KMS-11 (cell line): ENCODE measurements around the gene TMBIM1.

Source experiments
- H2AFZ ChIP-seq: fragments of 200-600 bp; sonication (generic); 2 replicates; pipeline ENCODE4 v1.6.1; 2016; ENCODE audit warnings: antibody characterized with exemption, mixed run types, low read depth
- H3K27ac ChIP-seq: fragments of 200-600 bp; sonication (generic); 2 replicates; pipeline ENCODE4 v1.6.1; 2016; ENCODE audit warnings: mild to moderate bottlenecking, mixed run types
- H3K27me3 ChIP-seq: fragments of 200-600 bp; sonication (generic); 2 replicates; pipeline ENCODE4 v1.6.1; 2017; ENCODE audit warnings: mild to moderate bottlenecking, low read depth, mixed run types, moderate library complexity; ENCODE audit not compliant: insufficient read depth
- H3K36me3 ChIP-seq: fragments of 200-600 bp; sonication (generic); 2 replicates; pipeline ENCODE4 v1.6.1; 2017; ENCODE audit warnings: mild to moderate bottlenecking, mixed run types; ENCODE audit not compliant: insufficient read depth
- H3K4me1 ChIP-seq: fragments of 200-600 bp; sonication (generic); 2 replicates; pipeline ENCODE4 v1.6.1; 2016; ENCODE audit warnings: mild to moderate bottlenecking, low read depth, mixed run types; ENCODE audit not compliant: poor library complexity, severe bottlenecking
- H3K4me2 ChIP-seq: fragments of 200-600 bp; sonication (generic); 2 replicates; pipeline ENCODE4 v1.7.0; 2016; ENCODE audit warnings: mild to moderate bottlenecking, mixed run types
- H3K4me3 ChIP-seq: fragments of 200-600 bp; sonication (generic); IDR thresholded peaks from 2 replicates; pipeline ENCODE4 v1.6.1; 2017; ENCODE audit warnings: low read depth, low read length, mixed read lengths; ENCODE audit not compliant: insufficient read depth
- H3K79me2 ChIP-seq: fragments of 200-600 bp; sonication (generic); 2 replicates; pipeline ENCODE4 v1.6.1; 2016; ENCODE audit warnings: low read depth, mixed run types; ENCODE audit not compliant: insufficient read depth
- H3K9ac ChIP-seq: fragments of 200-600 bp; sonication (generic); 2 replicates; pipeline ENCODE4 v1.6.1; 2016; ENCODE audit warnings: mild to moderate bottlenecking, mixed run types
- H4K20me1 ChIP-seq: fragments of 200-600 bp; sonication (generic); 2 replicates; pipeline ENCODE4 v1.6.1; 2016; ENCODE audit warnings: mild to moderate bottlenecking, mixed run types; ENCODE audit not compliant: insufficient read depth
- TF ChIP-seq, protein P1 (sequence below): fragments of 200-600 bp; sonication (generic); conservative IDR thresholded peaks from 2 replicates; pipeline ENCODE4 v1.6.1; 2017; ENCODE audit warnings: low read depth, mild to moderate bottlenecking, antibody characterized with exemption, low read length, moderate library complexity, mixed read lengths

TMBIM1 gene

DNA sequence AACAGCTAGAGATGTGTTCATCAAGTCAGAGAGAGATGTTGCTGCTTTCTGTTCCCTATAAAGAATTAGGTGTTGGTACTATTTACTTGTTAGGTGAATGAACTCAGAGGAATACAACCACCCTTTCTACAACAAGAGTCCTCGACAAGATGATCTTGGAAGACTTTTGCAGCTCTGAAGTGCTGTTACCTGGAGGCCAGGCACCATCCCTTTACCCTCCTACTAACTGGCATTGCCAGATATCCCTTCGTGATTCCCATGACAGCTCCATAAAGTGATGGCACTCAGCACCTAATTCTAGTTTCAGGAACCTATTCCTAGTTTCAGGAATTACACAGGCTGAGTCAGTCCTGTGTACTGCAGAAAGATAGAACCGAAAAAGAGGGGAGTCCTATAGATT, 65.4 kb downstream of the TMBIM1 start:
- H3K79me2 ChIP-seq, result peaks cover 73% of the 10 kb centered on the region

More for the DNA sequence above, 65.4 kb downstream of the TMBIM1 start:
- peaks cover 24% of the 10 kb centered on the region for H3K36me3 ChIP-seq
- H3K4me1 ChIP-seq, result peaks cover 82% of the 10 kb centered on the region
- no peak overlapping the region for H3K4me3 ChIP-seq
- H2AFZ ChIP-seq, result no peak overlapping the region
- TF ChIP-seq, protein P1, sequence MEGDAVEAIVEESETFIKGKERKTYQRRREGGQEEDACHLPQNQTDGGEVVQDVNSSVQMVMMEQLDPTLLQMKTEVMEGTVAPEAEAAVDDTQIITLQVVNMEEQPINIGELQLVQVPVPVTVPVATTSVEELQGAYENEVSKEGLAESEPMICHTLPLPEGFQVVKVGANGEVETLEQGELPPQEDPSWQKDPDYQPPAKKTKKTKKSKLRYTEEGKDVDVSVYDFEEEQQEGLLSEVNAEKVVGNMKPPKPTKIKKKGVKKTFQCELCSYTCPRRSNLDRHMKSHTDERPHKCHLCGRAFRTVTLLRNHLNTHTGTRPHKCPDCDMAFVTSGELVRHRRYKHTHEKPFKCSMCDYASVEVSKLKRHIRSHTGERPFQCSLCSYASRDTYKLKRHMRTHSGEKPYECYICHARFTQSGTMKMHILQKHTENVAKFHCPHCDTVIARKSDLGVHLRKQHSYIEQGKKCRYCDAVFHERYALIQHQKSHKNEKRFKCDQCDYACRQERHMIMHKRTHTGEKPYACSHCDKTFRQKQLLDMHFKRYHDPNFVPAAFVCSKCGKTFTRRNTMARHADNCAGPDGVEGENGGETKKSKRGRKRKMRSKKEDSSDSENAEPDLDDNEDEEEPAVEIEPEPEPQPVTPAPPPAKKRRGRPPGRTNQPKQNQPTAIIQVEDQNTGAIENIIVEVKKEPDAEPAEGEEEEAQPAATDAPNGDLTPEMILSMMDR, result no peak
- H4K20me1 ChIP-seq, result peaks cover 13% of the 10 kb centered on the region
- H3K9ac ChIP-seq, result no peak overlapping the region
- no peak overlapping the region for H3K27ac ChIP-seq
- no peak overlapping the region for H3K4me2 ChIP-seq
- no peaks in the 10 kb centered on the region for H3K27me3 ChIP-seq
